GM12872 (cell line): Measurements from ENCODE around the gene CARD10.

ENCODE experiments used
- TF ChIP-seq, protein P1 (sequence below): IDR thresholded peaks from 3 replicates; pipeline ENCODE4 v1.5.1; 2011; ENCODE audit warnings: low read depth, mild to moderate bottlenecking, low read length, moderate library complexity; ENCODE audit not compliant: insufficient read depth

CARD10 gene

DNA sequence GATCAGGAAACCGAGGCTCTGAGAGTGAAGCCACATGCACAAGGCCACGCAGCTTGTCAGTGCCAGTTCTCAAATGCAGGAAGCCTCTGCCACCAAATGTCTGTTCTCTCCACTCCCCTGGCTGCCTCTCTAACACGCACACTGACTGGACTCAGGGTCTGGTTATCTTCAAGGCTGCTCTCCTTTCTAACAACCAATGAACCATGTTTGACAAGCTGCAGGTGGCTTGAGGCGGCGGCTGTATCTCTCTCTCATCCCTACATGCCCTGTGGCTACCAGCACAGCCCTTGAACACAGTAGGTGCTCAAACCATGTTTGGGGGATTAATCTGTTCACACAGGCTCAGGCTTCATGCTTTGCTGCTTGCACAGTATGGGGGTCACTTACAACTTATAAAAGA lies 56.8 kb downstream of the CARD10 start:
- TF ChIP-seq, protein P1, sequence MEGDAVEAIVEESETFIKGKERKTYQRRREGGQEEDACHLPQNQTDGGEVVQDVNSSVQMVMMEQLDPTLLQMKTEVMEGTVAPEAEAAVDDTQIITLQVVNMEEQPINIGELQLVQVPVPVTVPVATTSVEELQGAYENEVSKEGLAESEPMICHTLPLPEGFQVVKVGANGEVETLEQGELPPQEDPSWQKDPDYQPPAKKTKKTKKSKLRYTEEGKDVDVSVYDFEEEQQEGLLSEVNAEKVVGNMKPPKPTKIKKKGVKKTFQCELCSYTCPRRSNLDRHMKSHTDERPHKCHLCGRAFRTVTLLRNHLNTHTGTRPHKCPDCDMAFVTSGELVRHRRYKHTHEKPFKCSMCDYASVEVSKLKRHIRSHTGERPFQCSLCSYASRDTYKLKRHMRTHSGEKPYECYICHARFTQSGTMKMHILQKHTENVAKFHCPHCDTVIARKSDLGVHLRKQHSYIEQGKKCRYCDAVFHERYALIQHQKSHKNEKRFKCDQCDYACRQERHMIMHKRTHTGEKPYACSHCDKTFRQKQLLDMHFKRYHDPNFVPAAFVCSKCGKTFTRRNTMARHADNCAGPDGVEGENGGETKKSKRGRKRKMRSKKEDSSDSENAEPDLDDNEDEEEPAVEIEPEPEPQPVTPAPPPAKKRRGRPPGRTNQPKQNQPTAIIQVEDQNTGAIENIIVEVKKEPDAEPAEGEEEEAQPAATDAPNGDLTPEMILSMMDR = no peak

DNA sequence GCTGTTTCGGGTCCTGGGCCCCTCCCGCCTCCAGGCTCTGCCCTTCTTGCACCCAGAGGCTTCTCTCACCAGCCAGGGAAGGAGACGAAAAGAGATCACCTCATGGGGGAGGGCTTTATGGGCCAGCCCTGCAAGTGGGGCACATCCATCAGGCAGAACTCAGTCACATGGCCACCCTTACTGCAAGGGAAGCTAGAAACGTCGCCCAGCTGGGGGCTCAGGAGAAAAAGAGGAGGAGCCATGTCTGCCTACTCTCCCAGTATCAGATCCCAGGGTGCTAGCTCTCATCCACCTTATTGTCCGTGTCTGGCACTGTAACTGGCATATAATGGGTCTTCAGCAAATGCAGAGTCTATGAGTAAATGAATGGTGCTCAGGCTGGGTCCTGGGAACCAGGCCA lies 57.3 kb downstream of the CARD10 start:
- TF ChIP-seq, protein P1 = no peak

DNA sequence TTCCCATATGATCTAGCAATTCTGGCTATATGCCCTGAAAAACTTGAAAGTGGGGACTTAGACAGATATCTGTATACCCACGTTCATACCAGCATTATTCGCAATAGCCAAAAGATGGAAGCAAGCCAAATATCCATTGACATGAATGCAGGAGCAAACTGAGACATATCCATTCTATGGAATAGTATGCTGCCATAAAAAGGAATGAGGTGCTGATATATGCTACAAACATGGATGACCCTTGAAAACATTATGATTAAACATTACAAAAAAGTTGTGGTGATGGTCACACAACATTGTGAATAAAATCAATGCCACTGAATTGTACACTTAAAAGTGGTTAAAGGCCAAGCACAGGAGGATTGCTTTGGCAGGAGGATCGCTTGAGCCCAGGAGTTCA lies 58.5 kb downstream of the CARD10 start:
- TF ChIP-seq, protein P1 = no peak

DNA sequence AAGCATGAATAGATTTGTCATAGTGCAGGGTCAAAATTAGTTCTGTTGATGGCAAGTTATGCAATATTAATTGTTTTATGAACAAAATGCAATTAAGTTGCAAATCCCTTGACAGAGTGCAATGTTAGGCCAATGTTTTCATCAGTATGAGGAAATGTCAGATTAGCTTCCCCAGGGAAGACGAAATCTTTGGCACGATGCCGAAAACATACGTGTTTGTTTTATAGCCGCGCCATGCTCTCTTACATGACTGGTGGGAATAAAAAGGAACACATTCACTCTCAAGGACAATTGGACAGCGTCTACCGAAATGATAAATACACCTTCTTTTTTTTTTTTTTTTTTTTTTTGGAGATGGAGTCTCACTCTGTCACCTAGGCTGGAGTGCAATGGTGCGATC lies 60.0 kb downstream of the CARD10 start:
- TF ChIP-seq, protein P1 = no peak

DNA sequence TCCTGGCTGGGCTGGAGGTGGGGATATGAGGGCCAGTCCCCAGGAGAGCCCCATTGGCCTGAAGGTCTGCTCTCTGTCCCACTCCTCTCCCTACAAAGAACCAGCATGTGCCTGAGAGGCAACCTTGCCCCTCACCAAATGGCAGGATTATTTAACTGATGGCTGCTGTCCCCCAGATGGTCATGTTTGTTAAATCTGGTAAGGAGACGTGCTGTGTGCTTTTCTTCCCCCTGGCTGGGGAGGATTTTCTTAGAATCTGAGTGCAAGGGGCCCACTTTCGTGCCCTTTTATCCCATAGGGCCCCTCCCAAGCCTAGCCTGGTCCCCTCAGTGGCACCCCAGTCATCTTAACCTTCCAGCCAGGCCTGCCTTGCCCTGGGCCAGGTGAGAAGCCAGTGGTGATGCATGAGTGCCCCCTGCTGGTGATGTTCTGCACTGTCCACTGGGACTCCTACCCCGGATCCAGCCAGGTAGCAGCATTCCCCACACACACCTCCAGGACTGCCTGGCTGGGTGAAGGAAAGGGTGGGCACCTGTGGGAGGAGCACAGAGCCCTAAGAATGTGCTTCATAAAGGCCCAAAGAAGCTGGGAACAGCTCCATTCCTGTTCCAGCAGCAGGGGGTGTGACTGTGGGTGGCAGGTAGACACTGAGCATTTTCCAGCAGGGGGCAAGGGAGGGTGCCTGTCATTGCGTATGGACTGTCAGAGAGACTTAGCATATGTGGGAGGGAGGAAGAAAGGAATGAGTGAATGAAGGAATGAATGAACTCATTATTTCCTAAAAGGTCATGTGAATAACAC lies 61.9 kb downstream of the CARD10 start:
- TF ChIP-seq, protein P1 = peak; percentile 95

DNA sequence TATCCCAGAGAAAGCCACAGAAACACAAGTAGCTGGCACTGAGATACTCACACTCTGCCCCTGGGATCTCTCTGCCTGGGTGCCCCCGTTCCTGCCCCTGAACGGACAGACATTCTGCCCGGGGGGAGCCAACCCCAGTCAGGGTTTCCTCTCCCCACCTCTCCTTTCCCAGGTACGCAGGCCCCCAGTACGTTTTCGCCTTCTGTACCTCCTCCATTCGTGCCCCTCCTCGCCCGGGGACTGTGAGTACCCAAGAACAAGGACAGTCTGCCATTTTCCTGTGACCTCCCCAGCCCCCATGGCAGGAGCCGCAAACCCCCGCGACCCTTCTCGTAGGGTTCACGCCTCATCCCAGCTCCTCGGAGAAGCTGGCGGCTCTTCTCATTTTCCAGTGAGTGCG lies 62.9 kb downstream of the CARD10 start:
- TF ChIP-seq, protein P1 = no peak

DNA sequence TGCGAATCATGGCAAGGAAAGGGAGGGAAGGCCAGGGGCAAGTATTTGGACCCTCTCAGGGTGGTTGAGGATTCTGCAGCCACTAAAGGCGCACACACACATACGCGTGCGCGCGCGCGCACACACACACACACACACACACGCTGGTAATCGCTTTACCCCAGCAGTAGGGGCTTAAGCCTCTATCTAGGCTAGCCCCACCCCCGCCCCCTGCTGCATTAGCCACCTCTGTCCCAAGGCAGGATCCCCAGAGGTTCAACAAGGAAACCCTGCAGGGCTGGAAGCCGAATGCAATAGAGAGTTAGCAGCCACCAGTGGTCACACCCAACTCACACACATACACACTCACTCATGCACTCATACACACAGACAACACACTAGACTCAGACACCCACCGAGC lies 63.3 kb downstream of the CARD10 start:
- TF ChIP-seq, protein P1 = no peak
